ENCODE measurements around the gene EFNB3. TPM values are rescaled to one million over a fixed set of nuclear protein-coding genes. Genes with fewer than 3 reads are reported as not detected.

EFNB3 gene
- total RNA-seq, 1 donor from 2014 or later: 17.5 TPM

- DNase-seq (ENCODE audit: low spot score in 2 of 2) (no peak), FAIRE-seq (no peak)
Measured at GRCh38 chr17:7755095-7755890, 50.3 kb downstream of the EFNB3 start.

- DNase-seq (ENCODE audit: low spot score in 2 of 2) (no peak), FAIRE-seq (no peak)
Measured at GRCh38 chr17:7756968-7757367, 52.0 kb downstream of the EFNB3 start.

Other genes starting within 250 kb of the EFNB3 start
- gene ZBTB4, start 225.6 kb upstream of the EFNB3 start, total RNA-seq: 11.8 TPM
- not detected for gene SLC35G6, start 223.8 kb upstream of the EFNB3 start, total RNA-seq
- gene POLR2A, start 220.8 kb upstream of the EFNB3 start, total RNA-seq: 33.0 TPM
- gene TNFSF12, start 156.1 kb upstream of the EFNB3 start, total RNA-seq: 3.7 TPM
- gene TNFSF13, start 146.5 kb upstream of the EFNB3 start, total RNA-seq: 1.2 TPM
- gene SENP3, start 143.3 kb upstream of the EFNB3 start, total RNA-seq: 102 TPM
- gene CD68, start 125.6 kb upstream of the EFNB3 start, total RNA-seq: 1.2 TPM
- 35.1 TPM for gene MPDU1, start 121.3 kb upstream of the EFNB3 start, total RNA-seq
- 1.2 TPM for gene SOX15, start 115.1 kb upstream of the EFNB3 start, total RNA-seq
- gene FXR2, start 90.3 kb upstream of the EFNB3 start, total RNA-seq: 68.1 TPM
- 31.4 TPM for gene SAT2, start 77.4 kb upstream of the EFNB3 start, total RNA-seq
- gene SHBG, start 75.1 kb upstream of the EFNB3 start, total RNA-seq: not detected
- gene ATP1B2, start 54.3 kb upstream of the EFNB3 start, total RNA-seq: 8.2 TPM
- 6.9 TPM for gene TP53, start 17.7 kb upstream of the EFNB3 start, total RNA-seq
- 11.8 TPM for gene WRAP53, start 16.7 kb upstream of the EFNB3 start, total RNA-seq
- gene DNAH2, start 12.5 kb downstream of the EFNB3 start, total RNA-seq: 1.2 TPM
- gene KDM6B, start 129.0 kb downstream of the EFNB3 start, total RNA-seq: 15.1 TPM
- gene TMEM88, start 149.9 kb downstream of the EFNB3 start, total RNA-seq: 1.2 TPM
- gene NAA38, start 152.4 kb downstream of the EFNB3 start, total RNA-seq: 30.2 TPM
- gene CYB5D1, start 152.8 kb downstream of the EFNB3 start, total RNA-seq: 15.1 TPM
- 276 TPM for gene CHD3, start 183.6 kb downstream of the EFNB3 start, total RNA-seq
- 8.2 TPM for gene RNF227, start 211.1 kb downstream of the EFNB3 start, total RNA-seq
- 1.2 TPM for gene KCNAB3, start 224.7 kb downstream of the EFNB3 start, total RNA-seq
- 14.3 TPM for gene TRAPPC1, start 226.7 kb downstream of the EFNB3 start, total RNA-seq
- gene CNTROB, start 227.0 kb downstream of the EFNB3 start, total RNA-seq: 25.3 TPM

Data from frontal cortex (tissue), 4 donors.